Stimulated activated naive CD8-positive, alpha-beta T cell treated with anti-CD3 and anti-CD28 coated beads, Interleukin-15, Interleukin-2, amounts not matched to agents 100 ng/mL and 50 ng/mL, for 24 hours (primary cell): Measurements from ENCODE around the gene PEX13.
"Not testable (repeated sequence)": the region's sequence is repeated elsewhere in the genome, so short reads cannot be mapped to it uniquely, and the experiment has no call there.

Experiments
- H3K27ac Mint-ChIP-seq: one replicate; pipeline ENCODE4 v1.8.0; 2021; ENCODE audit warnings: mild to moderate bottlenecking, mixed read lengths
- H3K27me3 Mint-ChIP-seq: one replicate; pipeline ENCODE4 v1.8.0; 2021; ENCODE audit warnings: mixed read lengths
- H3K36me3 Mint-ChIP-seq: one replicate; pipeline ENCODE4 v1.8.0; 2021; ENCODE audit warnings: low read depth, mixed read lengths
- H3K4me1 Mint-ChIP-seq: one replicate; pipeline ENCODE4 v1.8.0; 2021; ENCODE audit warnings: low read depth, mixed read lengths
- H3K4me3 Mint-ChIP-seq: one replicate; pipeline ENCODE4 v1.8.0; 2021; ENCODE audit warnings: mild to moderate bottlenecking, mixed read lengths
- H3K9me3 Mint-ChIP-seq: one replicate; pipeline ENCODE4 v1.8.0; 2021; ENCODE audit warnings: mixed read lengths

The PEX13 gene

DNA sequence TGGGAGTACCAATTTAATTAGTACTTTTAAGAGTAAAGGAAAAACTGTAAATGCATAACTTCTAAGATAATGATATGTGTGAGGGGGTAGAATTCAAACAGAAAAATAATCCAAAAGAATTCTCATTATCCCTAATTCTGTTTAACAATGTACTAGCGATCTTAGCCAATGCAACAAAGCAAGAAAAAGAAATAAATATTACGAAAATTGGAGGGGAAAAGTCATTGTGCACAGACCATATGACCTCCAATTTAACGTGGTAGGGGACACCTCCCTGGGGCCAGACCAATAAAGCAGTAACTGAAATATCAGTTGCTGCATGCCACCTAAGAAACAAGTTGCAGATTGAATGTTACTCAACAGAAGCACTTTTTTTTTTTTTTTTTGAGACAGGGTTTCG, 25.9 kb upstream of the PEX13 start:
- Mint-ChIP-seq H3K27ac (no peak overlapping the region), H3K4me1 (peaks cover 25% of the 10 kb centered on the region), H3K9me3 (peaks cover 4% of the 10 kb centered on the region), H3K27me3 (no peaks in the 10 kb centered on the region), H3K36me3 (peaks cover 25% of the 10 kb centered on the region), H3K4me3 (no peak overlapping the region)

DNA sequence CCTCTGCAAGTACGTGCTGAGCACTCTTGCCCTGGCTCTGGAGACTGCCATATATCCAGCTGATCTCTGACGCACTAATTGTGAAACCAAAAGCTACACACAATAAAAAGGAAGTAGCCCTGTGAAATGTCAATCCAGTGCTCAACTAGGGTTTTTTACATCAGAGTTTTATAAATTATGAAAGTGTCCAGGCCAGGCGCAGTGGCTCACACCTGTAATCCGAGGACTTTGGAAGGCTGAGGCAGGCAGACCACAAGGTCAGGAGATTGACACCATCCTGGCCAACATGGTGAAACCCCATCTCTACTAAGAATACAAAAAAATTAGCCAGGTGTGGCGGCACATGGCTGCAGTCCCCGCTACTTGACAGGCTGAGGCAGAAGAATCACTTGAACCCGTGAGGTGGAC, 24.5 kb upstream of the PEX13 start:
- H3K36me3 Mint-ChIP-seq = peaks cover 25% of the 10 kb centered on the region
- H3K4me1 Mint-ChIP-seq = peaks cover 25% of the 10 kb centered on the region
- peak overlapping the region; percentile 72 for H3K27ac Mint-ChIP-seq
- H3K27me3 Mint-ChIP-seq = no peaks in the 10 kb centered on the region
- H3K4me3 Mint-ChIP-seq = peak overlapping the region; percentile 51
- H3K9me3 Mint-ChIP-seq = peaks cover 4% of the 10 kb centered on the region

GRCh38 chr2:60994131-60994530, 23.4 kb upstream of the PEX13 start:
- H3K27ac Mint-ChIP-seq = peak overlapping the region; percentile 21
- H3K9me3 Mint-ChIP-seq = peaks cover 4% of the 10 kb centered on the region
- peaks cover 25% of the 10 kb centered on the region for H3K36me3 Mint-ChIP-seq
- H3K4me3 Mint-ChIP-seq = no peak overlapping the region
- no peaks in the 10 kb centered on the region for H3K27me3 Mint-ChIP-seq
- H3K4me1 Mint-ChIP-seq = peaks cover 31% of the 10 kb centered on the region

GRCh38 chr2:60998628-60999545, 18.6 kb upstream of the PEX13 start:
- H3K4me3 Mint-ChIP-seq = no peak overlapping the region
- H3K27ac Mint-ChIP-seq = no peak overlapping the region
- peaks cover 18% of the 10 kb centered on the region for H3K4me1 Mint-ChIP-seq
- no peaks in the 10 kb centered on the region for H3K27me3 Mint-ChIP-seq
- no peaks in the 10 kb centered on the region for H3K9me3 Mint-ChIP-seq
- no peaks in the 10 kb centered on the region for H3K36me3 Mint-ChIP-seq

DNA sequence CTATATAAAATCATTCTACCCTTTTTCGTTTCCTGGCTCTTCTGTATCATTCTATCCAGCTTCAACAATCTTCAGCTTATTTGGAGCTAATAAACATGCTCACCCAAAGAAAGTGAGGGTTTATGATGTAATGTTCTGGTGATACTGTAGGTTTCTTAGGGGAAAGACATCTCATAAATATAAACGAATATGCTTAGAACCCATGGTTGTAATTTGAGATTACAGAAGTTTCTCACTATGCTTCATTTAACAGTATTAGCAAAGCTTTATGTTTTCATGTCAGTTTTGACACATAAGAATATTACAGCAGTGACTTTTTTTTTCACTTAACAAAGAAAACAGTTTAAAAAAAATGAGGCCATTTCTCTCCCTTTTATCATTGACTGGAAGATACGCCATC, 11.8 kb upstream of the PEX13 start:
- Mint-ChIP-seq H3K4me3 (no peak overlapping the region), H3K27me3 (no peaks in the 10 kb centered on the region), H3K27ac (no peak overlapping the region), H3K4me1 (no peaks in the 10 kb centered on the region), H3K9me3 (no peaks in the 10 kb centered on the region), H3K36me3 (peaks cover 4% of the 10 kb centered on the region)

DNA sequence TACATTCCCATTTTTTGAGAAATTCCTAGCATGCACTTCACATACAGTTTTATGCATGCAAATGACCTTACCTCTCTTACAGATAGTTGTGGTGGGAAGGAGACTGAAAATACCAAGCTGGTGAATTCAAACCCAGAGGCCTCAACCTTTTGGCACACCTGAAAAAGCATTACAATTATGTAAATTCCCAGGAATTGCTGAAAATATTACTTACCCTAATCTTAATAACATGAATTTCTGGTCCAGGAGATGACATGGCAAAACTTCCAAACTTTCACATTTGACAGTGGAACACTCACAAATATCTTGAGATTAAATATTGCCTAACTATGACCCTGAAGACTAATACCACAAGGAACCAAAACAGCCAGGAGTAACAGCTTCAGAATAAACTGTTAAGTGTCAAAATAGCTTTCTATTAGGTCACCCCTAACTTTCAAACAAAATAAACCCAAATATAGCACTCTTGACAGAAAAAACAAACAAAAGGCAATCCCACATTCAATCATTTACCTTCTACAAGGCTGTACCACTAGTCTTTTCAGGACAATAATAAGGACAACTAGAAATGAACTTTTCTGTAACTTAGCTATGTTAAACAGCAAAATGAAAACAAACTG, 10.9 kb upstream of the PEX13 start:
- Mint-ChIP-seq H3K27ac (no peak overlapping the region), H3K9me3 (no peaks in the 10 kb centered on the region), H3K4me3 (no peak overlapping the region), H3K27me3 (no peaks in the 10 kb centered on the region), H3K36me3 (peaks cover 4% of the 10 kb centered on the region), H3K4me1 (peaks cover 1% of the 10 kb centered on the region)

GRCh38 chr2:61009355-61009754, 8.2 kb upstream of the PEX13 start:
- Mint-ChIP-seq H3K4me3 (no peak overlapping the region), H3K36me3 (peaks cover 4% of the 10 kb centered on the region), H3K4me1 (peaks cover 22% of the 10 kb centered on the region), H3K27ac (no peak overlapping the region), H3K27me3 (no peaks in the 10 kb centered on the region), H3K9me3 (no peaks in the 10 kb centered on the region)

DNA sequence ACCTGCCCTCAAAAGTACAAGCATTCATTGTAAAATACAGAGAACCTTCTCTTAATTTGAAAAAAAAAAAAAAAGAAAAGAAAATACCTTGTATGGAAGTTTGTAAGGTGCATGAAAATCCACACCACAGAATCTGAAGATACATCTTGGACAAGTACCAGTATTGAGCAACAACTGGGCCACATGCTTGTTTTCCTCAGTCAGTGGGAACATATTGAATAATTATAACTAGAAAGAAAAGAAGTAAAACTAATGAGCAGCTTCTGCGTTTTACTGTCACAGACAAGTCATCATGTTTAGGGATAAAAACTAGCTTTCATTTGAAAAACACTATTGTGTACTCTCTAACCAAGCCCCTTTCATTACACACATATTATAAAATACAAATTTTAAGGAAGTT, 5.8 kb upstream of the PEX13 start:
- no peaks in the 10 kb centered on the region for H3K27me3 Mint-ChIP-seq
- peaks cover 4% of the 10 kb centered on the region for H3K36me3 Mint-ChIP-seq
- no peak overlapping the region for H3K27ac Mint-ChIP-seq
- no peak overlapping the region for H3K4me3 Mint-ChIP-seq
- peaks cover 43% of the 10 kb centered on the region for H3K4me1 Mint-ChIP-seq
- H3K9me3 Mint-ChIP-seq = no peaks in the 10 kb centered on the region

DNA sequence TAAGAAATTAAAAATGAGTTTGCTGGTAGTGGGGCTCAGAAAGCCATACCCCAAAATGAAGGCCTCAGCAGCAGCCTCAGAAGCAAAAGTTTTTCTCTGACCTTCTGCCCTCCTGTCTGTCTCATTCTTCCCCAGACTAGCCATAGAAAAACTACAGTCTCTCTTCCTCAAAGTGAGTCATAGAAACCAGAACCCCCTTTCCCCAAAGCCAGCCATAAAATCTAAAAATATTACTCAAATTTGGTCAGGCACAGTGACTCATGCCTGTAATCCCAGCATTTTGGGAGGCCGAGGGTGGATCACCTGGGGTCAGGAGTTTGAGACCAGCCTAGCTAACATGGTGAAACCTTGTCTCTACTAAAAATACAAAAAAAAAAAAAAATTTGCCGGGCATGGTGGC, 5.2 kb upstream of the PEX13 start:
- not testable (repeated sequence) for H3K4me3 Mint-ChIP-seq, H3K27me3 Mint-ChIP-seq, H3K9me3 Mint-ChIP-seq, H3K36me3 Mint-ChIP-seq
- Mint-ChIP-seq H3K4me1 (peaks cover 46% of the 10 kb centered on the region), H3K27ac (peak overlapping the region; percentile 10)

DNA sequence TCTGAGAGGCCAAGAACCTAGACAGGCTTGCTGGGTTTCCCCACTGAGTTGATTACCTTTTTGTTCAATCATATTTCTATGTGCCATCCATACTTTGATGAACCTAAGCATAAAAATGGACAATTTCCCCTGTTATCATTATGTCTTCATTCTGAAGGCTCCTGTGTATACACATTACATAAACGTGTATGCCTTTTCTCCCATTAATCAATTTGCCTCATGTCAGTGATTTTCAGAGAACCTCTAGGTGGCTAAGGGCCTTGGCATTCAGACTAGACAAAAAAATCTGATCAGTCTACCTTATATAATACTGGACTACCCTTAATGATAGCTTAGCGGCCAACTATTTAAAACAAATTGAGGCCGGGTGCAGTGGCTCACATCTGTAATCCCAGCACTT, 4.1 kb upstream of the PEX13 start:
- Mint-ChIP-seq H3K9me3 (no peaks in the 10 kb centered on the region), H3K4me3 (no peak overlapping the region), H3K27ac (peak overlapping the region; percentile 11), H3K27me3 (no peaks in the 10 kb centered on the region), H3K36me3 (peaks cover 4% of the 10 kb centered on the region), H3K4me1 (peaks cover 47% of the 10 kb centered on the region)

- no peak overlapping the region for H3K4me3 Mint-ChIP-seq
- H3K36me3 Mint-ChIP-seq = no peaks in the 10 kb centered on the region
- no peaks in the 10 kb centered on the region for H3K27me3 Mint-ChIP-seq
- H3K4me1 Mint-ChIP-seq = peaks cover 61% of the 10 kb centered on the region
- H3K9me3 Mint-ChIP-seq = no peaks in the 10 kb centered on the region
- H3K27ac Mint-ChIP-seq = no peak overlapping the region
Measured at GRCh38 chr2:61014763-61015162, 2.8 kb upstream of the PEX13 start.

DNA sequence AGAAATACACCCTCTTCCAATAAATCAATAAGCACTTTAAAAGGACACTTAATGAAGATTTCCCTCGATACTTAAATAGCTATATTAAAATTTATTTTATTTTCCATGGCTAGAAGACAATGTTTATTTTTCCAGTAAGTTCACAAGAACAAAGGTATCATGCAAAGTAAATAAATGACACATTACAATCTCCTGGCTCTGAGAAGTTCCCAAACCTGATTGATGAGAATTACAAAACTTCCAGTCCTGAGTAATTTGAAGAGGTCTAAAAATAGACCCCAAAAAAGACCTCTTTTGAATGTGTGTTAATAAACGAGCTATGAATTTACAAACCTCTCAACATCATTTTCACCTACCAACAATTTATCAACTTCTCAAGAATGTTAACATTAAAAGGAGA, 1.5 kb upstream of the PEX13 start:
- Mint-ChIP-seq H3K27me3 (no peaks in the 10 kb centered on the region), H3K27ac (no peak overlapping the region)

GRCh38 chr2:61016392-61017002, 1.0 kb upstream of the PEX13 start:
- H3K36me3 Mint-ChIP-seq = peaks cover 8% of the 10 kb centered on the region
- H3K4me3 Mint-ChIP-seq = peak overlapping the region; percentile 96
- H3K27ac Mint-ChIP-seq = peak overlapping the region; percentile 93
- H3K27me3 Mint-ChIP-seq = no peaks in the 10 kb centered on the region
- H3K4me1 Mint-ChIP-seq = peaks cover 72% of the 10 kb centered on the region
- H3K9me3 Mint-ChIP-seq = no peaks in the 10 kb centered on the region

More for the DNA sequence above, 1.5 kb upstream of the PEX13 start:
- Mint-ChIP-seq H3K36me3 (peaks cover 3% of the 10 kb centered on the region), H3K9me3 (no peaks in the 10 kb centered on the region), H3K4me3 (peak overlapping the region; percentile 96), H3K4me1 (peaks cover 69% of the 10 kb centered on the region)

DNA sequence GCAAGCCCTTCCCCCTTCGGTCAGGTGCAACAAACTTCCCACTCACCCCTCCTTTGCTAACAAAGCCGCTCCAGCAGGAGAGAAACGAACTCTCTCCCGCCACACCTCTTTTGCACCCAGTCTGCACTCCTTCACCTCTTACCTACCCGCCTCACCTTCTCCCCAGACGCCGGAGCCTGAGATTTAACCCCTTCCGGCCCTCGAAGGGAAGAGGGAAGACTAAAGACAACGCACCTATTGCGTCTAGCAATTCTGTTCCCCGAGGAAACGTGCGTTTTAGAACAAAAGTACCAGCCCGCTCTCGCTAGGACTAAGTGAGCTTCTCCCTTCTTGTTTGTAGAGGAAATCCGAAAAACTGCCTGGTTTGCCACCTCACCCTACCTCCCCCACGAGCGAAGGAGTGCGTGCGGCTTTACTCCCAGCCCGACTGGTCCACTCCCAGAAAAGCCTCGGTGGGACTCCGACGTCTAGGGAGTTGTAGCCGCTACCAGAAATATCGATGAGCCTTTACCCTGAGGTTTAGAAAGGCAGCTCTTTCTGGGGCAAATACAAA, 441 bp upstream of the PEX13 start:
- peak overlapping the region; percentile 96 for H3K4me3 Mint-ChIP-seq
- no peaks in the 10 kb centered on the region for H3K27me3 Mint-ChIP-seq
- peak overlapping the region; percentile 93 for H3K27ac Mint-ChIP-seq
- peaks cover 72% of the 10 kb centered on the region for H3K4me1 Mint-ChIP-seq
- H3K36me3 Mint-ChIP-seq = peaks cover 14% of the 10 kb centered on the region
- no peaks in the 10 kb centered on the region for H3K9me3 Mint-ChIP-seq

- Mint-ChIP-seq H3K27ac (peak overlapping the region; percentile 93), H3K9me3 (no peaks in the 10 kb centered on the region), H3K36me3 (peaks cover 23% of the 10 kb centered on the region), H3K27me3 (no peaks in the 10 kb centered on the region), H3K4me1 (peaks cover 66% of the 10 kb centered on the region), H3K4me3 (peak overlapping the region; percentile 96)
Measured at GRCh38 chr2:61018318-61018755, 817 bp downstream of the PEX13 start.
